ENCODE data around the gene DPEP1. TPM values are rescaled to one million over a fixed set of nuclear protein-coding genes. Genes with fewer than 3 reads are reported as not detected.
A peak's percentile ranks its signal among the peaks of the same experiment; 100 is the strongest.

DPEP1 gene
- total and polyA plus RNA-seq, 4 donors = 0.26 to 8.9 (median 0.95) TPM

DNA sequence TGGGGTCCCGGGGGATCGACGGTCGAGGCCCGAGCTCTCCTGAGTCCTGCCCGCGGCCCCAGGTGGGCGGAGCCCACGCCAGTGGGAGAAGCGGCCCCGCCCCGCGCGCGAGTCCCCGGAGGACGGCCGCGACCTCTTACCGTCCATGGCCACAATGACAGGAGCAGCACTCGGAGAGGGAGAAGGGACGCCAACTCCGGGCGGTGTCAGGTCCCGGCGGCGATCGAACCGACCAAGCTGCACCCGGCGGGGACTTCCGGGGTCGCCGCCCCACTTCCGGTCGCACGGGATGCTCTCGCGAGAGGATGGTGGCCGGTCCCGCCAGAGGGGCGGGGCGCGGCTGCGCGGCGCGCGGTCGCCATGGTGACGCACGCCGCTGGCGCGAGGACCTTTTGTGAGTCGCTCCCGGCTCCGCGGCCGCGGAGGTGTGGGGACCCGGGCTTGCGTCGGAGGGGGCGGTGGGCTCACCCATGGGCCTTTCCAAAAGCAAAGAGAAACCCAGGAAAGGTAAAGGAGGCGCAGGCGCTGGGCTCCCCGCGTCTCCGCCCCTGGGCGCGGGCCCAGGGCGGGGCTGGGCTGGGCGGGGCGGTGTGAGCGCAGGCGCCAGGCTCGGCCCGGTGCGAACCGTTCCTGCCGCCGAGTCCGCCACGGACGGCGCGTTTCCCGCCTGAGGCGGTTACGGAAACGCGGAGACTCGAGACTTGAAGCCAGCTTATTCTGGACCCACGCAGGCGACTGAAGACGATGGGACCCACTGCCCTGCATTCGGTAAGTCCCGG is 44.2 kb downstream of the DPEP1 start, which contains the start of the genes CHMP1A and SPATA33:
Gene CHMP1A (minus strand): TSS at position 267 of the 779 bp plus-strand sequence. CDS start 120 bp downstream, at position 147.
Gene SPATA33 (plus strand): TSS at position 395 of the 779 bp plus-strand sequence. CDS start 76 bp downstream, at position 471.
- ATAC-seq (ENCODE audit: insufficient read depth, low FRiP score) (peak; percentile 96), DNase-seq (peak; percentile 88 to 93 (median 92))
- Histone ChIP-seq H3K27me3 (ENCODE audit: control insufficient read depth in 3 of 3, insufficient read depth in 3 of 3, low read length in 2 of 3) (no peaks in the 10 kb centered on the region), H3K27ac (ENCODE audit: low read depth in 1 of 2, low read length in 1 of 2) (peak within 1 kb of the TSS; percentile 79 to 91), H3K4me3 (peak within 1 kb of the TSS; percentile 96), H3K36me3 (ENCODE audit: control insufficient read depth in 4 of 4, insufficient read depth in 4 of 4, low read length in 4 of 4) (peaks cover 3 to 16% (median 5%) of the 10 kb centered on the region in 4 donors), H3K9ac (ENCODE audit: insufficient read depth in 1 of 2, low read length in 2 of 2) (peak within 1 kb of the TSS; percentile 63 to 70), H3K4me1 (ENCODE audit: control insufficient read depth in 5 of 5, insufficient read depth in 5 of 5, low read length in 5 of 5) (peaks cover 5 to 20% (median 8%) of the 10 kb centered on the region in 5 donors), H3K9me3 (ENCODE audit: control insufficient read depth in 4 of 4, insufficient read depth in 3 of 4, low read length in 3 of 4) (no peaks in the 10 kb centered on the region)
- TF ChIP-seq, protein P1, sequence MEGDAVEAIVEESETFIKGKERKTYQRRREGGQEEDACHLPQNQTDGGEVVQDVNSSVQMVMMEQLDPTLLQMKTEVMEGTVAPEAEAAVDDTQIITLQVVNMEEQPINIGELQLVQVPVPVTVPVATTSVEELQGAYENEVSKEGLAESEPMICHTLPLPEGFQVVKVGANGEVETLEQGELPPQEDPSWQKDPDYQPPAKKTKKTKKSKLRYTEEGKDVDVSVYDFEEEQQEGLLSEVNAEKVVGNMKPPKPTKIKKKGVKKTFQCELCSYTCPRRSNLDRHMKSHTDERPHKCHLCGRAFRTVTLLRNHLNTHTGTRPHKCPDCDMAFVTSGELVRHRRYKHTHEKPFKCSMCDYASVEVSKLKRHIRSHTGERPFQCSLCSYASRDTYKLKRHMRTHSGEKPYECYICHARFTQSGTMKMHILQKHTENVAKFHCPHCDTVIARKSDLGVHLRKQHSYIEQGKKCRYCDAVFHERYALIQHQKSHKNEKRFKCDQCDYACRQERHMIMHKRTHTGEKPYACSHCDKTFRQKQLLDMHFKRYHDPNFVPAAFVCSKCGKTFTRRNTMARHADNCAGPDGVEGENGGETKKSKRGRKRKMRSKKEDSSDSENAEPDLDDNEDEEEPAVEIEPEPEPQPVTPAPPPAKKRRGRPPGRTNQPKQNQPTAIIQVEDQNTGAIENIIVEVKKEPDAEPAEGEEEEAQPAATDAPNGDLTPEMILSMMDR (IDR thresholded peaks at IDR 0.05; ENCODE audit: control extremely low read depth, extremely low read depth) = no peak
- 0% methylated on average over 75 to 99 of the region's 99 CpGs for WGBS, 2 donors

DNA sequence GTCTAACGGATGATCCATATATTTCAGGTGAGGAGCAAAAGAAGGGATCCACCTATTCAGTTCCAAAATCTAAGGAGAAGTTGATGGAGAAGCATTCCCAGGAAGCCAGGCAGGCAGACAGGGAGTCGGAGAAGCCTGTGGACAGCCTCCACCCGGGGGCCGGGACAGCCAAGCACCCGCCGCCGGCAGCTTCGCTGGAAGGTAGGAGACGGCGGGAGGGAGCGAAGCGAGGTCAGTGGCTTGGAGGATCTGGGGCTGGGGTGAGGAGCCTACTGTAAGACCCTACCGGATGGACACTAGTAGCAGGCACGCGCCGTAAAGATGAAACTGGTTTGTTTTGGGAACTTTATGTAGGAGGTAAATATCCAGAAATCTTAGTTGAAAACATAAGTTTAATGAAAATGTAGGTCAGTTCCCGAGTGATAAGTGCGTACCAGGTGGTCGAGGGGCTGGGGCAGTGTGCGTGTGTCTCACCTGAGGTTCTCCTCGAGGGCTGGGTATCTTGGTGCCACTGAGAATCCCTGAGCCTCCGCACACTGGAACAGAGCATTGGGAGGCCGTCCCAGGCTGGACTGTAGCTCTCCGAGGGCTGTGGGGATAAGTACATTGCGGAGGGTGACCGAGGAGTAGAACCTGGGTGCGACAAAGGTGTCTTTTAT is 44.9 kb downstream of the DPEP1 start:
- WGBS, 2 donors = 13 to 22% methylated on average over 27 of the region's 27 CpGs
- H3K4me3 ChIP-seq = peak overlapping the region; percentile 96
- DNase-seq (no peak), ATAC-seq (ENCODE audit: insufficient read depth, low FRiP score) (no peak)
- TF ChIP-seq, protein P1 (IDR thresholded peaks at IDR 0.05; ENCODE audit: control extremely low read depth, extremely low read depth) = no peak
- no peaks in the 10 kb centered on the region for H3K9me3 ChIP-seq (ENCODE audit: control insufficient read depth in 4 of 4, insufficient read depth in 3 of 4, low read length in 3 of 4)
- H3K27ac ChIP-seq (ENCODE audit: low read depth in 1 of 2, low read length in 1 of 2) = peak overlapping the region; percentile 42 to 79
- H3K9ac ChIP-seq (ENCODE audit: insufficient read depth in 1 of 2, low read length in 2 of 2) = peak overlapping the region in 1 of 2 donors; percentile 70
- peaks cover 3 to 20% (median 5%) of the 10 kb centered on the region in 4 donors for H3K36me3 ChIP-seq (ENCODE audit: control insufficient read depth in 4 of 4, insufficient read depth in 4 of 4, low read length in 4 of 4)
- H3K27me3 ChIP-seq (ENCODE audit: control insufficient read depth in 3 of 3, insufficient read depth in 3 of 3, low read length in 2 of 3) = no peaks in the 10 kb centered on the region
- H3K4me1 ChIP-seq (ENCODE audit: control insufficient read depth in 5 of 5, insufficient read depth in 5 of 5, low read length in 5 of 5) = peaks cover 5 to 20% (median 8%) of the 10 kb centered on the region in 5 donors

DNA sequence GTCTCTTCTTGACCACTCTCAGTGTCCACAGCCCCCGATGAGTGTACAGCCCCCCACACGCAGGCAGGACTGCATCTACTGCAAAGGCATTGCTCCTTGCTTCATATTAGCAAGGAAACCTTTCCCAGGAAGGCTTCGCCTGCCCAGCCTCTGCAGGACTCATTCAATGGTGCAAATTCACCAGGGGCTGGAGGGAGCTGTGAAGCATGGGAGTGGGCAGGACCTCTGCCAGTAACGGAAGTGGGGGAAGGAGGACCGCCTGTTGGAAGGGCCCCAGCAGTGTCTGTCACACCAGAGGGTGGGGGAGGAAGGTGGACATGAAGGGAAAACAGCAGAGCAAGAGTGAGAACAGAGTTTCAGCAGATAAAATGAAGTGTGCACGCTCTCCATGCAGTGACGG is 46.7 kb downstream of the DPEP1 start:
- peaks cover 5 to 20% (median 8%) of the 10 kb centered on the region in 5 donors for H3K4me1 ChIP-seq (ENCODE audit: control insufficient read depth in 5 of 5, insufficient read depth in 5 of 5, low read length in 5 of 5)
- H3K27ac ChIP-seq (ENCODE audit: low read depth in 1 of 2, low read length in 1 of 2) = no peak overlapping the region
- DNase-seq (no peak), ATAC-seq (ENCODE audit: insufficient read depth, low FRiP score) (no peak)
- H3K27me3 ChIP-seq (ENCODE audit: control insufficient read depth in 3 of 3, insufficient read depth in 3 of 3, low read length in 2 of 3) = no peaks in the 10 kb centered on the region
- no peak overlapping the region for H3K4me3 ChIP-seq
- H3K36me3 ChIP-seq (ENCODE audit: control insufficient read depth in 4 of 4, insufficient read depth in 4 of 4, low read length in 4 of 4) = peaks cover 3 to 18% (median 5%) of the 10 kb centered on the region in 4 donors
- H3K9me3 ChIP-seq (ENCODE audit: control insufficient read depth in 4 of 4, insufficient read depth in 3 of 4, low read length in 3 of 4) = no peaks in the 10 kb centered on the region
- TF ChIP-seq, protein P1 (IDR thresholded peaks at IDR 0.05; ENCODE audit: control extremely low read depth, extremely low read depth) = no peak
- H3K9ac ChIP-seq (ENCODE audit: insufficient read depth in 1 of 2, low read length in 2 of 2) = no peak overlapping the region
- 74 to 93% methylated on average over 7 of the region's 7 CpGs for WGBS, 2 donors
